ENCODE results near the gene FOXI1. TPM values are rescaled to one million over a fixed set of nuclear protein-coding genes. Genes with fewer than 3 reads are reported as not detected.

FOXI1 gene
- total RNA-seq: not detected

GRCh38 chr5:170105642-170106611 is at the start of gene FOXI1:
TSS of gene FOXI1 (plus strand) at chr5:170105897. CDS start at chr5:170105958, 61 bp downstream.
- Mint-ChIP-seq H3K36me3 (ENCODE audit: insufficient read depth) (no peaks in the 10 kb centered on the region), H3K27me3 (ENCODE audit: low read depth) (peaks cover 12% of the 10 kb centered on the region), H3K9me3 (no peaks in the 10 kb centered on the region), H3K4me3 (no peak within 1 kb of the TSS), H3K4me1 (ENCODE audit: low read depth) (no peaks in the 10 kb centered on the region)
- ATAC-seq (no peak), DNase-seq (no peak)

- peaks cover 74% of the 10 kb centered on the region for H3K36me3 Mint-ChIP-seq (ENCODE audit: insufficient read depth)
- H3K4me1 Mint-ChIP-seq (ENCODE audit: low read depth): no peaks in the 10 kb centered on the region
- ATAC-seq: no peak
Observed at GRCh38 chr5:170056561-170057267, 49.0 kb upstream of the FOXI1 start.

GRCh38 chr5:170057311-170057710 is 48.4 kb upstream of the FOXI1 start:
- Mint-ChIP-seq H3K27me3 (ENCODE audit: low read depth) (no peaks in the 10 kb centered on the region), H3K36me3 (ENCODE audit: insufficient read depth) (peaks cover 75% of the 10 kb centered on the region), H3K4me3 (no peak overlapping the region), H3K9me3 (peaks cover 11% of the 10 kb centered on the region), H3K4me1 (ENCODE audit: low read depth) (no peaks in the 10 kb centered on the region)
- ATAC-seq: no peak
- no peak for DNase-seq

More at GRCh38 chr5:170056561-170057267, 49.0 kb upstream of the FOXI1 start:
- no peaks in the 10 kb centered on the region for H3K27me3 Mint-ChIP-seq (ENCODE audit: low read depth)
- DNase-seq: no peak
- H3K4me3 Mint-ChIP-seq: no peak overlapping the region
- peaks cover 11% of the 10 kb centered on the region for H3K9me3 Mint-ChIP-seq

- no peak for DNase-seq
- Mint-ChIP-seq H3K4me1 (ENCODE audit: low read depth) (no peaks in the 10 kb centered on the region), H3K27me3 (ENCODE audit: low read depth) (no peaks in the 10 kb centered on the region), H3K4me3 (no peak overlapping the region), H3K9me3 (peaks cover 11% of the 10 kb centered on the region), H3K36me3 (ENCODE audit: insufficient read depth) (peaks cover 68% of the 10 kb centered on the region)
- no peak for ATAC-seq
Observed at GRCh38 chr5:170059221-170059620, 46.5 kb upstream of the FOXI1 start.

GRCh38 chr5:170067152-170067551 is 38.5 kb upstream of the FOXI1 start:
- Mint-ChIP-seq H3K4me1 (ENCODE audit: low read depth) (no peaks in the 10 kb centered on the region), H3K9me3 (no peaks in the 10 kb centered on the region), H3K36me3 (ENCODE audit: insufficient read depth) (peaks cover 71% of the 10 kb centered on the region), H3K27me3 (ENCODE audit: low read depth) (no peaks in the 10 kb centered on the region), H3K4me3 (no peak overlapping the region)
- no peak for ATAC-seq
- DNase-seq: no peak

GRCh38 chr5:170067574-170068170 is 38.0 kb upstream of the FOXI1 start:
- Mint-ChIP-seq H3K4me3 (no peak overlapping the region), H3K4me1 (ENCODE audit: low read depth) (no peaks in the 10 kb centered on the region), H3K36me3 (ENCODE audit: insufficient read depth) (peaks cover 70% of the 10 kb centered on the region), H3K27me3 (ENCODE audit: low read depth) (no peaks in the 10 kb centered on the region), H3K9me3 (no peaks in the 10 kb centered on the region)
- DNase-seq: no peak
- ATAC-seq: no peak

GRCh38 chr5:170069512-170069911 is 36.2 kb upstream of the FOXI1 start:
- Mint-ChIP-seq H3K27me3 (ENCODE audit: low read depth) (no peaks in the 10 kb centered on the region), H3K9me3 (no peaks in the 10 kb centered on the region), H3K36me3 (ENCODE audit: insufficient read depth) (peaks cover 72% of the 10 kb centered on the region), H3K4me3 (no peak overlapping the region), H3K4me1 (ENCODE audit: low read depth) (no peaks in the 10 kb centered on the region)
- ATAC-seq (no peak), DNase-seq (no peak)

GRCh38 chr5:170070556-170071412 is 34.9 kb upstream of the FOXI1 start:
- H3K36me3 Mint-ChIP-seq (ENCODE audit: insufficient read depth): peaks cover 76% of the 10 kb centered on the region
- no peaks in the 10 kb centered on the region for H3K9me3 Mint-ChIP-seq
- H3K4me3 Mint-ChIP-seq: no peak overlapping the region
- ATAC-seq (no peak), DNase-seq (no peak)
- no peaks in the 10 kb centered on the region for H3K27me3 Mint-ChIP-seq (ENCODE audit: low read depth)
- no peaks in the 10 kb centered on the region for H3K4me1 Mint-ChIP-seq (ENCODE audit: low read depth)

GRCh38 chr5:170071748-170072147 is 33.9 kb upstream of the FOXI1 start:
- H3K36me3 Mint-ChIP-seq (ENCODE audit: insufficient read depth): peaks cover 77% of the 10 kb centered on the region
- DNase-seq (no peak), ATAC-seq (no peak)
- H3K9me3 Mint-ChIP-seq: no peaks in the 10 kb centered on the region
- no peaks in the 10 kb centered on the region for H3K27me3 Mint-ChIP-seq (ENCODE audit: low read depth)
- H3K4me1 Mint-ChIP-seq (ENCODE audit: low read depth): no peaks in the 10 kb centered on the region
- no peak overlapping the region for H3K4me3 Mint-ChIP-seq

- no peak overlapping the region for H3K4me3 Mint-ChIP-seq
- H3K27me3 Mint-ChIP-seq (ENCODE audit: low read depth): no peaks in the 10 kb centered on the region
- H3K36me3 Mint-ChIP-seq (ENCODE audit: insufficient read depth): peaks cover 71% of the 10 kb centered on the region
- H3K9me3 Mint-ChIP-seq: no peaks in the 10 kb centered on the region
- DNase-seq: no peak
- H3K4me1 Mint-ChIP-seq (ENCODE audit: low read depth): peaks cover 2% of the 10 kb centered on the region
- ATAC-seq: no peak
Observed at GRCh38 chr5:170075696-170076095, 30.0 kb upstream of the FOXI1 start.

- Mint-ChIP-seq H3K27me3 (ENCODE audit: low read depth) (no peaks in the 10 kb centered on the region), H3K4me1 (ENCODE audit: low read depth) (peaks cover 2% of the 10 kb centered on the region), H3K9me3 (no peaks in the 10 kb centered on the region), H3K36me3 (ENCODE audit: insufficient read depth) (peaks cover 69% of the 10 kb centered on the region), H3K4me3 (no peak overlapping the region)
- DNase-seq (no peak), ATAC-seq (no peak)
Observed at GRCh38 chr5:170076211-170076610, 29.5 kb upstream of the FOXI1 start.

- Mint-ChIP-seq H3K27me3 (ENCODE audit: low read depth) (no peaks in the 10 kb centered on the region), H3K4me3 (no peak overlapping the region), H3K36me3 (ENCODE audit: insufficient read depth) (peaks cover 67% of the 10 kb centered on the region), H3K4me1 (ENCODE audit: low read depth) (peaks cover 2% of the 10 kb centered on the region), H3K9me3 (no peaks in the 10 kb centered on the region)
- ATAC-seq (no peak), DNase-seq (no peak)
Observed at GRCh38 chr5:170076739-170077138, 29.0 kb upstream of the FOXI1 start.

- ATAC-seq: no peak
- Mint-ChIP-seq H3K9me3 (no peaks in the 10 kb centered on the region), H3K4me1 (ENCODE audit: low read depth) (peaks cover 2% of the 10 kb centered on the region), H3K4me3 (no peak overlapping the region), H3K27me3 (ENCODE audit: low read depth) (no peaks in the 10 kb centered on the region), H3K36me3 (ENCODE audit: insufficient read depth) (peaks cover 74% of the 10 kb centered on the region)
- no peak for DNase-seq
Observed at GRCh38 chr5:170077526-170077925, 28.2 kb upstream of the FOXI1 start.

- H3K36me3 Mint-ChIP-seq (ENCODE audit: insufficient read depth): peaks cover 75% of the 10 kb centered on the region
- H3K4me1 Mint-ChIP-seq (ENCODE audit: low read depth): peaks cover 2% of the 10 kb centered on the region
- H3K9me3 Mint-ChIP-seq: no peaks in the 10 kb centered on the region
- DNase-seq: no peak
- ATAC-seq: no peak
- H3K4me3 Mint-ChIP-seq: no peak overlapping the region
- no peaks in the 10 kb centered on the region for H3K27me3 Mint-ChIP-seq (ENCODE audit: low read depth)
Observed at GRCh38 chr5:170078458-170078857, 27.2 kb upstream of the FOXI1 start.
